ELF-1 (cell line): ENCODE results near the gene OGFOD3.
"Not testable (repeated sequence)": the region's sequence is repeated elsewhere in the genome, so short reads cannot be mapped to it uniquely, and the experiment has no call there.

Experiments used
- DNase-seq: peaks from one replicate; pipeline ENCODE4 v3.0.0-alpha.2; 2016; ENCODE audit warnings: low read depth, low spot score

Gene OGFOD3

GRCh38 chr17:82374626-82375331 is 43.6 kb downstream of the OGFOD3 start:
- no peak for DNase-seq

- DNase-seq, result no peak
These were observed 44.4 kb downstream of the OGFOD3 start for GRCh38 chr17:82373731-82374625.

- not testable (repeated sequence) for DNase-seq
These were observed 45.3 kb downstream of the OGFOD3 start for GRCh38 chr17:82373072-82373452.

- DNase-seq, result no peak
These were observed 45.9 kb downstream of the OGFOD3 start for GRCh38 chr17:82372249-82373071.

GRCh38 chr17:82371333-82372248 is 46.8 kb downstream of the OGFOD3 start, which contains the start of gene UTS2R:
Gene UTS2R, plus strand, starts transcription at chr17:82371765. Its CDS starts 2,560 bp downstream, at chr17:82374325.
- DNase-seq, result no peak

- peak; percentile 26 for DNase-seq
These were observed 47.7 kb downstream of the OGFOD3 start for GRCh38 chr17:82370471-82371332.

GRCh38 chr17:82369211-82369610 is 49.2 kb downstream of the OGFOD3 start:
- DNase-seq, result no peak

- peak; percentile 87 for DNase-seq
These were observed 50.5 kb downstream of the OGFOD3 start for GRCh38 chr17:82367724-82368524.

GRCh38 chr17:82366749-82367148 is 51.6 kb downstream of the OGFOD3 start:
- DNase-seq, result no peak

GRCh38 chr17:82365606-82366295 is 52.6 kb downstream of the OGFOD3 start:
- no peak for DNase-seq

- DNase-seq, result no peak
These were observed 56.3 kb downstream of the OGFOD3 start for GRCh38 chr17:82361885-82362633.

- not testable (repeated sequence) for DNase-seq
These were observed 58.8 kb downstream of the OGFOD3 start for GRCh38 chr17:82359451-82360074.

GRCh38 chr17:82358465-82359350 is 59.7 kb downstream of the OGFOD3 start, which contains the start of gene TEX19:
Gene TEX19, plus strand, starts transcription at chr17:82359247. Its CDS starts 2,904 bp downstream, at chr17:82362151.
- peak; percentile 58 for DNase-seq

GRCh38 chr17:82357394-82357793 is 61.0 kb downstream of the OGFOD3 start:
- no peak for DNase-seq

GRCh38 chr17:82356845-82357355 is 61.5 kb downstream of the OGFOD3 start:
- peak; percentile 58 for DNase-seq
